NCI-H526 treated with DMSO at 0.1 percent for 48 hours (cell line): Measurements from ENCODE around the gene TYW1.
"Not testable (repeated sequence)": the region's sequence is repeated elsewhere in the genome, so short reads cannot be mapped to it uniquely, and the experiment has no call there.

Experiments
- DNase-seq: peaks from one replicate; lab custom pipeline; 2025; lab: John Stamatoyannopoulos, UW

Gene TYW1

DNA sequence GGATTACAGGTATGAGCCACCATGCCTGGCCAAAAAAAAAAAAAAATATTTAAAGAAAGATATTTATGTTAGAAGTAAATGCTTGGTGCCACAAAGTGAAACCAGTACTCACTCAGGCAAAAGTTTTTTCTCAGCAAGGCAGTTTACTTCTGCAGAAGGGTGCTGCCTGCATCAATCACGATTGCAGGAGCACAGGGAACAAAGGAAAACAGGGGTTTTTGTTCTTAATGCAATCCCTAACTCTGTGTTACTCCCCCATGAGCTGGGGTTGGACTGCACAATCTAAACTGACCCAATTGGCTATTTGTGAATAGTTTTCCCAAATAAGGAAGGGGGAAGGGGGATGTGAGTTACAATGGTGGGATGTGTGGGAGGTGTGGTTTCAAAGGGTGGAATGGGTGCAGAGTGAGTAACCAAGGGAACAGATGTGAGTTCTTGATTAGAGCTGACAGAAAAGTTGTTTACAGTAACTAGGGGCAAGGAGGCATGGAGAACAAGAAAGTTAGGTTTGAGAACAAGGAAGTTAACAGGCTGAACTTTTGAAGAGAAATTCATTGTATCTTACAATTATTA lies 255.4 kb downstream of the TYW1 start:
- DNase-seq: no peak

DNA sequence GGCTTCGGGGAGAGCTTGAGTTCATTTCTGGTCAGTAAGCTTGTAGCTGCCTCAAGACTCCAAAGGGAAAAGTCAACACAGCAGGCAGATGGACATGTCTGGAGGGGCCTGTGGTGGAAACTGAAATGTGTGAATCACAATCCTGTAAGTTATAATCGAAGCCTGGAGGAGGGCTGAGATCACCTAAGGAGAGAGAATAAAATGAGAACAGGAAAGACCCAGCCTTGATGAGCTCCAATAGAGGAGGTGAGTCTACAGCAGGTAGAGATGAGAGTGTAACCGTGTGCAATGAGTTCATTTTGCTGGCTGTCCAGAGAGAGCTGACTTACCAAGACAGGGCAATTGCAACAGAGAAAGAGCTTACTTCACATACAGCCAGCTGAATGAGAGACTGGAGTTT lies 258.4 kb downstream of the TYW1 start:
- not testable (repeated sequence) for DNase-seq

GRCh38 chr7:67257779-67258178 lies 261.1 kb downstream of the TYW1 start:
- DNase-seq: not testable (repeated sequence)

DNA sequence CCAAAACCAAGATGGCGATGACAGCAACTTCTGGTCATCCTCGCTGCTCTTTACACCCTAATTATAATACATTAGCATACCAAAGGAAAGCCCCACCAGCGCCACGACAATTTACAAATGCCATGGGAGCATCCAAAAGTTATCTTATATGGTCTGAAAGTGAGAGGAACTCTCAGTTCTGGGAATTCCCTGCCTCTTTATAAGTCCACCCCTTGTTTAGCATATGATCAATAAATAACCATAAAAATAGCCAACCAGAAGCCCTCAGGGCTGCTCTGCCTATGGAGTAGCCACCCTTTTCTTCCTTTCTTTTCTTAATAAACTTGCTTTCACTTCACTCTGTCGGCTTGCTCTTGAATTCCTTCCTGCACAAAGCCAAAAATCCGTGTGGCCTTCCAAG lies 262.7 kb downstream of the TYW1 start:
- not testable (repeated sequence) for DNase-seq

- not testable (repeated sequence) for DNase-seq
These were observed 263.5 kb downstream of the TYW1 start for GRCh38 chr7:67260166-67260586.

GRCh38 chr7:67264000-67264399 lies 267.4 kb downstream of the TYW1 start:
- not testable (repeated sequence) for DNase-seq

DNA sequence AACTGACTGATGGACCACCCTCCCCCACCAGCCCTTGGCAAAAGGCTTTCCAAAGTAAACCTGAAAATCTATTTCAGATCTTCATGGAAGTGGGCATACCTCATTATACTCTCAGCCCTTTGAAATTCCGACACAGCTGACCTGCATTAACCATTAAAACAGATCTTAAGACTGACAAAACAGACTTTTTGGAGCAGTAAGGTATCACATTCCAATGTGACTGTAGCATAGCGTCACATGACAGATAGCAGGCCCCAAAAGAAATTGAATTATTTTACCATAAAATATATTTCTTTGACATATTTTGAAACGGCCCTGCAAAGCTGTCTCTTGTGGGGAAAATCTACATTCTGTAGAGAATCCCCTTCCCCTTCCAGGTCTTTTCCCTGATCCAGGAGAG lies 269.4 kb downstream of the TYW1 start:
- not testable (repeated sequence) for DNase-seq

- DNase-seq: no peak
These were observed 271.3 kb downstream of the TYW1 start for GRCh38 chr7:67267914-67268313.

DNA sequence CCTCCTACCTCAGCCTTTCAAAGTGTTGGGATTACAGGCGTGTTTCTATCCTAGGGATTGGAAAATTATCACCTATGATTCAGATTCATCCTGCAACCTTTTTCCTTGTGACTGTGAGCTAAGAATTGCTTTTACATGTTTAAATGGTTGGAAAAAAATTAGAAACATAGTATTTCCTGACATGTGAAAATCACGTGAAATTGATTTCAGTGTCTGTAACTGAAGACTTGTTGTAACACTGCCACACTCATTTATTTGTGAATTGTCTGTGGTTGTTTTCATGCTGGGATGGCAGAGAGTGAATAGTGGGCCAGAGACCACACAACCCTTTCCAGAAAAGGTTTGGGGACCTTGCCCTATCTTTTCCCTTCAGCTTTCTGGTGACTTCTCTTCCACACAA lies 273.3 kb downstream of the TYW1 start:
- not testable (repeated sequence) for DNase-seq
